ENCODE results near the gene TMUB1.

The TMUB1 gene

GRCh38 chr7:151103973-151104372 lies 20.7 kb upstream of the TMUB1 start:
- DNase-seq (ENCODE audit: low read depth): no peak

- no peak for DNase-seq (ENCODE audit: low read depth)
These were observed 19.7 kb upstream of the TMUB1 start for GRCh38 chr7:151102991-151103390.

GRCh38 chr7:151101621-151102396 lies 18.5 kb upstream of the TMUB1 start:
- no peak for DNase-seq (ENCODE audit: low read depth)

GRCh38 chr7:151100921-151101320 lies 17.6 kb upstream of the TMUB1 start:
- DNase-seq (ENCODE audit: low read depth): no peak

GRCh38 chr7:151099486-151100211 lies 16.4 kb upstream of the TMUB1 start:
- DNase-seq (ENCODE audit: low read depth): no peak

- DNase-seq (ENCODE audit: low read depth): no peak
These were observed 12.7 kb upstream of the TMUB1 start for GRCh38 chr7:151095828-151096475.

GRCh38 chr7:151095123-151095797 lies 12.0 kb upstream of the TMUB1 start:
- DNase-seq (ENCODE audit: low read depth): no peak

- no peak for DNase-seq (ENCODE audit: low read depth)
These were observed 11.4 kb upstream of the TMUB1 start for GRCh38 chr7:151094675-151095074.

- no peak for DNase-seq (ENCODE audit: low read depth)
These were observed 10.5 kb upstream of the TMUB1 start for GRCh38 chr7:151093748-151094147.

- no peak for DNase-seq (ENCODE audit: low read depth)
These were observed 8.7 kb upstream of the TMUB1 start for GRCh38 chr7:151091988-151092387.

GRCh38 chr7:151091431-151091830 lies 8.1 kb upstream of the TMUB1 start:
- no peak for DNase-seq (ENCODE audit: low read depth)

- DNase-seq (ENCODE audit: low read depth): no peak
These were observed 7.7 kb upstream of the TMUB1 start for GRCh38 chr7:151091003-151091402.

GRCh38 chr7:151089893-151090730 lies 6.8 kb upstream of the TMUB1 start:
- no peak for DNase-seq (ENCODE audit: low read depth)

GRCh38 chr7:151088856-151089699 lies 5.8 kb upstream of the TMUB1 start:
- no peak for DNase-seq (ENCODE audit: low read depth)

GRCh38 chr7:151088019-151088855 lies 4.9 kb upstream of the TMUB1 start:
- no peak for DNase-seq (ENCODE audit: low read depth)

- DNase-seq (ENCODE audit: low read depth): no peak
These were observed 4.1 kb upstream of the TMUB1 start for GRCh38 chr7:151087245-151088018.

GRCh38 chr7:151086802-151087244 lies 3.5 kb upstream of the TMUB1 start:
- no peak for DNase-seq (ENCODE audit: low read depth)

GRCh38 chr7:151085691-151086620 lies 2.7 kb upstream of the TMUB1 start, which contains the start of gene AGAP3:
TSS of gene AGAP3 (plus strand) at chr7:151086475. CDS start at chr7:151086742, 267 bp downstream.
- no peak for DNase-seq (ENCODE audit: low read depth)
